Left lobe of liver (tissue), 2 donors: Measurements from ENCODE around the gene EXOSC2. TPM values are rescaled to one million over a fixed set of nuclear protein-coding genes. Genes with fewer than 3 reads are reported as not detected.
A peak's percentile ranks its signal among the peaks of the same experiment; 100 is the strongest.

Source experiments
- ATAC-seq: fragments of 200-7000 bp; cut with Tn5 transposase; one replicate; pipeline ENCODE4 v1.9.1; 2020; ENCODE audit warnings: mild to moderate bottlenecking, moderate library complexity
- DNase-seq: peaks from one replicate; pipeline ENCODE4 v3.0.0-alpha.2; 2020; ENCODE audit warnings: low spot score
- total RNA-seq: library from RNA; stranded (reverse); gene quantifications from one replicate; pipeline ENCODE4 v1.2.1, GENCODE V29; 2021
- donor health status: DM: no; HTN: no; CAD: no; lungs with moderate emphysema.
- donor health status: DM: no; HTN: yes; CAD: no.

EXOSC2 gene
- total RNA-seq, 1 donor from 2014 or later, result 12.9 TPM

DNA sequence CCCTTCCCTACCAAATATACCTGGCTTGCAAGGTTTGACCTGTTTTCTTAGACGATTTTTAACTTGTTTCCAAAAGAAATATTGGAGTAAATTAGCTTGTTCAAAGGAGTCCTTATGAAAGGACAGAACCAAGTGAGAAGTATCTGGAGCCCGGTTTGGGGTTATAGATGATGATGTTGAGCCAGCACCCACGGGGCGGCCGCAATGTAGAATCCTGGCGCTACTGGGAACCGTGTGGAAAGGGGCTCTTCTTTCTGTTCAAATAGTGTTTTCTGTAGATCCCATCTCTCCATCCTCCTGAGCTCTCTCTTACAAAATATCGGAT lies 517 bp upstream of the EXOSC2 start:
- DNase-seq, result no peak
- ATAC-seq, result peak; percentile 3

DNA sequence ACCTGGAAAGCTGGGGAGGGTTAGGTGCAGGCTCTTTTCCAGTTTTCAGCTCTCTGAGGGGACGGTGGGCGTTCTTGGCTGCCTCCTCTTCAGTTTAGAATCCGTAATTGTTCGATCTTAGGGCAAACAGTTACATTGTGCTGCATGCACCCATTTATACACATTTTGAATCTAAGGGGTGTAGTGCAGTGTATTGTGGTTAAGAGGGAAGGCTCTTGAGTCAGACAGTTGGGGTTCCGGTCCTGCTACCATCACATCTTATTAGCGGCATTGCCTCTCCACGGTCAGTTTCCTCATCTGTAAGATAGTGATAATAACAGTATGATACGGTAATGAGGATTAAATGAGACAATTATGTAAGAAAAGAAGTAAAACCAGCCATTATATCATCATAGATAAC lies 625 bp downstream of the EXOSC2 start:
- DNase-seq (no peak), ATAC-seq (no peak)

DNA sequence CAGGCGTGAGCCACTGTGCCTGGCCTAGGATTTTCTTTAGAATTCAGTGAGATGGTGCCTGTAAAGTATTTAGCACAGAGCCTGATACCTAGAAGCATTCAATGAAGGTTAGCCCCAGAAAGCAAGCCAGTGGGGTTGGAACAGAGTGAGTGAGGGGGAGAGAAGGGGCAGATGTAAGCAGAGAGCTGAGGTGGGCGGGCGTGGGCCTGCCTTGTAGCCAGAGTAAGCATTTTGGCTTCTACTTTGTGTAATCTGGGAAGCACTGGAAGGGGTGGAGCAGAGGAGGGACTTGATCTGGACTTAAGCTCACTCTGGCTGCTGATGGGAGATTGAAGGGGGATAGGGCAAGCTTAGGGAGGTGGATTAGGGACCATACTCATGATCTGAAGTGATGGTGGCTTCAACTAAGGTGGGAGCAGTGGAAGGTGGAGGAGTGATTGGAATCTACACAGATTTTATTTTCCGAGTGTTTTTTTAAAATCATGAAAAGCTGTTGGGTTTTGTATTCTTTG lies 2.6 kb downstream of the EXOSC2 start:
- DNase-seq (no peak), ATAC-seq (no peak)

DNA sequence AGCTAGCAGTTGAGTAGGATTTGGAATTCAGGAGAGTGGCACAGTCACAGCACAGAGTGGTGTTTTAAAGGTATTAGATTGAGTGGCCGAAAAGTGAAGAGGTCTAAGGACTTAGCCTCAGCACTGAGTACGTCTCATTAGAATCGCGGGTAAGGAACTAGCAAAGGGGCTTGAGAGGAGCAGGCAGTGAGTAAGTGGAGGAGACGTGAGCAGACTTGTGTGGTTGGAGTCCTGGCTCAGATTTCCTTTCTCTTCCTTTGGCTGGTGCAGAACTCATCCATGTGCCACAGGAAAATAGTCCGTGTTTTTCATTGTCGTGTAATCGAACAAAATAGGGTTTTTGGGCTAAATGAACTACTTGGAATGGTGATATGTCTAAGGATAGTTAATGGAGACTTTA lies 3.4 kb downstream of the EXOSC2 start:
- ATAC-seq, result no peak
- no peak for DNase-seq

DNA sequence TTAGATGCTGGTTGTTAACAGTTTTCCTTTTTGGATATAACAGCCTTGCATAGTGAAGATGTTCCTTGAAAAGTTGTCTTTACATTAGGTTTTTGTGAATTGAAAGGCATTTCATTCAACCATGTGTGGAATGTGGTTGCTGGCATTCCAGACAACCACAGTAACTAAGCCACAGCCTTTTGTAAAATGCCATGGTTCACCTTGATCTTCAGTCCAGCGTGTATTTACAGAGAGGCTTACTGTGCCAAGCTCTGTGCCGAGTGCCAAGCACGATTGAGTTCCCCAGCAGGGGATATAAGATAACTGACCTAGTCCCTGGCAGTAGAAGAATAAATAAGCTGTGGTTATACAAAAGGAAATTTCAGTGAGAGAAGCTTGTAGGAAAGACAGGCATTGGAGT lies 4.9 kb downstream of the EXOSC2 start:
- ATAC-seq (peak; percentile 73), DNase-seq (peak; percentile 68)

DNA sequence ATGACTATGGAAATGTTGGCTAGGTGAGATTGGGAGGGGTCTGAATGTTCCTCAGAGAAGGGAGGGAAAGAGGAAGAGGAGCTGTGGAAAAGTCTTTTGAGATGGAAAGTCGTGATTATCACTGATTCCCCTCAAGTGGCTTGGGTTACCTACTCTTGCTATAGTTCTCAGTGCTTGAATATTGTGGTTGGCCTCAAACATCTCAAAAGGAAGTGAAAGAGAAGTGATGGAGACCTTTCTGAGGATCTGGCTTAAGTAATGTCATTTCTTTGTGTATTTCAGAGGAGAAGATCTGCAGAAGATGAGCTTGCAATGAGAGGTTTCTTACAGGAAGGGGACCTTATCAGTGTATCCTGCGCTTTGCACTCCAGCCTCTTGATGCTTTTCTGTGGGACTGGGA lies 5.5 kb downstream of the EXOSC2 start:
- DNase-seq, result no peak
- ATAC-seq, result no peak

DNA sequence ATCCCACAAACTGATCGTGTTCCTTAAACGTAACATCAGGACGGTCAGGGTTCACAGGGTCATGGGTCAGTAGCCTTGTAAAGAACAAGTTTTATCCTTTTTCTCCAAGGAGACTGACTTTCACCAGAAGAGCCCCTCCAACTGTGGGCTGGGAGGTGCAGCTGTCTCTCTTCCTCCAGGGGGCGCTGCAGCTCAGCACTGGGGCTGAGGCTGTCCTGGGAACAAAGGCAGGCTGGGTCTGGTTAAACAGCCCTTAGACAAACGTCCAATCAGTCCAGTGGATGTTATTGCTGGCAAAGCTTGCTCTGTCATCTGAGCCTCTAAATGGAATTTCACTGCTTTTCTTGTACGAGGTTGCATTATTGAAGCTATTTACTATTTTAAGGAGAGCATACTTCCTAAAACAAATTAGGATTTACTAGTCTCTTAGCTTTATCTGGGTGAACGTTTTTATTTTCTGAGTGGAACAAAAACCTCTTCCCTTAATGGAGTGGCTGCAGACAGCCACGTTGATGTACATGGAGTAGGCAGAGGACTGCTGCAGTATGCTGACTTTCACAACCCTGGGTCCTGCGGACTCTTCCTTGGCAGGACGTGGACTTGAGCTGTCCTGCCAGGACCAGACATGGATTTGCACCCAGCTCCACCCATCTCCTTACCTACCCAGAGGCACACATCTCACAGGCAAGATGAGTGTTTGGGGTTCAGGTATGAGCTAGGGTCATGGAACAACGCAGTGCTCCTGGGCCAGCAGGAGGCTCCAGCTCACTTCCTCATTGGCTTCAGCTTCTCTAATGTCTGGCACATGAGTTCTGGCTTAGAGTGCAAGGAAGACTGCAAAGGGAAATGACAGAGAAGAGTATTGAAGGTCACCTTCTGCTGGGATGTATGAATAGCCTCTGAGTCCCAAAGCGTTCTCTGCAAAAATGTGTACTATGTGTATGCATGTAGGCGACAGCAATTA lies 7.8 kb downstream of the EXOSC2 start:
- DNase-seq, result no peak
- peak; percentile 67 for ATAC-seq

DNA sequence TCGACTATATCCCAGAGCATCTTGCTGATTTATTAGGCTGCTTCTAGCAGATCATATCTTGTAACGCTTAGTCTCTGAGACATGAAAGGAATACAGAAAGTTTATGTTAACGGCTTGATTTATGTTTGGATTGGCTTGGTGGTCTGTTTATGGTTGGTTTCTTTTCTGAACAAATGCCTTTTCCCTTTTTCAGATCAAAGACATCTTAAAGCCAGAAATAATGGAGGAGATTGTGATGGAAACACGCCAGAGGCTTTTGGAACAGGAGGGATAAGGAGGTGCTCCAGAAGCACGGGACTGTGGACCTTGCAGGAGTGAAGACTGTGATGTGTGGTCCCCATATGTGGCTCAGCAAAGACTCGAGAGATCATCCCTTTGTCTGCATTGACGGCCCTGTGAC lies 9.9 kb downstream of the EXOSC2 start:
- DNase-seq, result no peak

DNA sequence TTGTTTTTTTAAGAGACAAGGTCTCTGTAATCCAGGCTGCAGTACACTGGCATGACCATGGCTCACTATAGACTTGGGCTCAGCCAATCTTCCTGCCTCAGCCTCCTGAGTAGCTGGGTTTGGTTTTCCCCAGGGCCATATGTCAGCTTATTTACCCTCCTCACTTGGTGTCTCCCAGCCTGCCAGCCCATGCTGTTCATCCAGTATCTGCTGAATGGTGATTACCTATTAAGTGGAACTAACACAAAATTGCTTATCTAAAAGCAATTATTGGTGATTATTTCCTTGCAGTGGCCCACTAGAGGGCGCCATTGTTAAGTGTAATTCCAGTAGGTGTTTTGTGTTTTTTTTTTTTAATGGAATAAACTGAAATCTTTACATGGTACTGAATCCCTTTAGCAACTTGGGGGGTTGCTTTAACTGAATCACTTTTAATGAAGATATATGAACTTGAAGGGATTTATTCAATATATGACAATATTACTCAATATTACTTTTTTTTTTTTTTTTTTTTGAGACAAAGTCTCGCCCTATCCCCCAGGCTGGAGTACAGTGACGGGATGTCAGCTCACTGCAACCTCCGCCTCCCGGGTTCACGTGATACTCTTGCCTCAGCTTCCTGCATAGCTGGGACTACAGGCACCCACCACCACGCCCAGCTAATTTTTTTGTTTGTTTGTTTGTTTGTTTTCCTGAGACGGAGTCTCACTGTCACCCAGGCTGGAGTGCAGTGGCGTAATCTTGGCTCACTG lies 13.8 kb downstream of the EXOSC2 start:
- ATAC-seq, result peak; percentile 77
- DNase-seq, result no peak

More for the DNA sequence above, 9.9 kb downstream of the EXOSC2 start:
- ATAC-seq, result no peak

DNA sequence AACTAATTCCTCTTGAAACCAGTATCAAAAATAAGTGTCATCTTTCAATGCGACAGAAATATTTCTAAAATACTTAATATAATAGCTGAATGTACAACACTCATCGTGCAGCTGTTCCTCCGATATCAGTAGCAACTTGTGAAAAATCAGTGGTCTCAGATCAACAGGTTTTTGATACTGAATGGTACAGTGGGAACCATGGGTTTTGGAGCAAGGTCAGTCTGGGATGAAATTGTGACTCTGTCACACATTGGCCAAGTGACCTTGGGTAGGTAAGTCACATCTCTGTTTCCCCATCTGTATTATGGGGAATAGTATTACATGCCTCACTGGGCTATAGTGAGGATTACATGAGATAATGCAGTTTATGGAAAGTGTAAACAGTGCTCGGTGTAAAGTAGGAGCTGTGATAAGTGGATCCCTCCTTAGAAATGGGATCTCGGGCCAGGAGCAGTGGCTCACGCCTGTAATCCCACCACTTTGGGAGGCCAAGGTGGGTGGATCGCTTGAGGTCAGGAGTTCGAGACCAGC lies 17.3 kb downstream of the EXOSC2 start:
- no peak for ATAC-seq
- DNase-seq, result no peak

DNA sequence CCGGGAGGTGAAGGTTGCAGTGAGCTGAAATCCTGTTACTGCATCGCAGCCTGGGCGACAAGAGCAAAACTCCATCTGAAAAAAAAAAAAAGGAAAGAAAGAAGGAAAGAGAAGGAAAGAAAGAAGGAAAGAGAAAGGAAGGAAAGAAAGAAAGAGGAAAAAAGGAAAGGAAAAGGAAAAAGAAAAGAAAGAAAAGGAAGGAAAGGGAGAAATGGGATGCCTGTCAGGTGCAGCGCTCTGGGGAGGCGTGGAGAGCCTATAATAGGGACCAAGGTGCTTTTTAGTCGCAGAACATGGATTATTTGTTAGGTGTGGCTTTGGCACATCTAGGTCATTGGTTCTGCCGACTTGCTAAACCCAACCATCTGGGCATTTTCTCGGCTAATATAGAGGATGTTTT lies 17.9 kb downstream of the EXOSC2 start:
- DNase-seq (no peak), ATAC-seq (no peak)

DNA sequence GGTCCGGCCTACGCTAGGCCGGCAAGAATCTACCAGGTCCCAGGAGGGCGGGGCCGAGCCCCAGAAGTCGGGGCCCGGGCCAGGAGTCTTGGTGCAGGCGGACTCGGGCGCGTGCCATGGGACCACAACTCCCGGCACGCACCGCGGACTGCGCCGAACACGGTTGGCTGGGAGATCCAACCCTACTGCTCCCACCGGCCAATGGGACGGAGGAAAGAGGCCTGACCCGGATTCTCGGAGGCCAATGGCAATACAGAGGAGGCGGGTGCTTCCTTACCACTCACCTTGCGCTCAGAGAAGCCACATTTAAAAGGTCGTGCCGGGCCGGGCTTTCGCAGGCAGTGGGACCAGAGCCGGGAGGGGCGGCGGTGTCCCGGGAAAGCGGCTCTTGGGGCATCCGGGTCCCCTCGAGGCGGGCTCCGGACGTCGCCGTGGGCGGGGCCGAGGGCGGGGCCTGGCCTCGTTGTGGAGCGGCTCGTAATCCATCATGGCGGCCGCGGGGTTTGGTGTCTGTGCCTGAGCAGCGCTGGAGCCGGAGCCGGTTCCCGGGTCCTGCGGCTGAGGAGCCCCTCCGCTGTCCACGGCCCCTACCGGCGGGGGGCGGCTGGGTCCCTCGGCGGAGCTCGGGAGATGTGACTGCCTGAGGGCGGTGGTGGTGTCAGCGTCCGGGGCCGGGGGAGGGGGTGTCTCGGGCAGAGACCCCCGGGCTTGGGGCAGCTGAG lies 19.1 kb downstream of the EXOSC2 start:
- peak; percentile 99 for DNase-seq
- peak; percentile 93 for ATAC-seq

DNA sequence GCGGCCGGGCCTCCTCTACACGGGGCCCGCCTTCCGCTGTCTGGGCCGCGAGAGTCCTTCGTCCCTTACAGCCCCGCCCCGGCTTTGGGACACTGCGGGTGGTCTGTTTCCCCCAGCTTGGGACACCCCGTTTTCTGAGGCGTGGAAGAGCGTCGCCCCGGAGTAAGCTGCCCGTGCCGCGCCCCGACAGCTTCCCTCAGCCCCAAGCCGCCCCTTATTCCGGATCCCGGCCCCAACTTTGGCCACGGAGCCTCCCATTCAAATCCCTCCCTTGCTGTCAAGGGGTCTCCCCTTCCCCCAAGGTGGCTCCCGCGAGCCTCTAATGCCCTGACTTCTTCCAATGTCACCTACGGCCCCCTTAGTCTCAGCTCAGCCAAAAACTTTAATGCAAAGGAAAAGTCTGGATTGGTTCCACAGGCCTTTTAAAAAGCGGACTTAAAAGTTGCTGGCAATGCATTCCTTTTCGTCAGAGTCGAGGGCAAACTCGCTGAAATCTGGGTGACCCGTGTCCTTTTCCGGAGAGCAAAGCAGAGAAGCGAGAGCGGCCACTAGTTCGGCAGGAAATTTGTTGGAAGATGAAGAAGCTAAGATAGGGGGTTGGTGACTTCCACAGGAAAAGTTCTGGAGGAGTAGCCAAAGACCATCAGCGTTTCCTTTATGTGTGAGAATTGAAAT lies 19.8 kb downstream of the EXOSC2 start:
- peak; percentile 29 for ATAC-seq
- DNase-seq, result peak; percentile 67

DNA sequence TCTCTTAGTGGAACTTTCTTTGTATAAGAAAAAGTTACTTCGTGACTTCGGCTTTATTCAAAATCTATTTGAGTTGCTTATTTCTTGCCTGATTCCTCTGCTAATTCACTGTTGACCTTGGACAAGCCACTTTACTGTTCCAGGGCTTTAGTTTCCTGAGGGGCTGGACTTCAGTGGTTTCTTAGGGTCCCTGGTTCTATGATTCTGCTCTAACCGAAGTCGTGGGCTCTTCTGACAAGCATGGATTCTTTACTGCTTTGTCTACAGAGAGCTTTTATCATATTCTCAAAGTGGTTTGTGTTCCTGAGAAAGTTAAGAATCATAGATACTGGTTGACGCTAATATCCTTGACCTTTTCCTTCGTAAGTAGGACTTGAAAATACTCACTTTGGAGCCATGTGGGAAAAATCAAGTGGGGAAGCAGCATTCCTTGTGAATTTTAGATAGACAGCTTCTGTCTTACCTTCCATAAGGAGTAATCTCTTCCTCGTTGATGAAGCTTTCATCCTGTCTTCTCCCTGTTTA lies 21.1 kb downstream of the EXOSC2 start:
- ATAC-seq, result no peak
- no peak for DNase-seq

DNA sequence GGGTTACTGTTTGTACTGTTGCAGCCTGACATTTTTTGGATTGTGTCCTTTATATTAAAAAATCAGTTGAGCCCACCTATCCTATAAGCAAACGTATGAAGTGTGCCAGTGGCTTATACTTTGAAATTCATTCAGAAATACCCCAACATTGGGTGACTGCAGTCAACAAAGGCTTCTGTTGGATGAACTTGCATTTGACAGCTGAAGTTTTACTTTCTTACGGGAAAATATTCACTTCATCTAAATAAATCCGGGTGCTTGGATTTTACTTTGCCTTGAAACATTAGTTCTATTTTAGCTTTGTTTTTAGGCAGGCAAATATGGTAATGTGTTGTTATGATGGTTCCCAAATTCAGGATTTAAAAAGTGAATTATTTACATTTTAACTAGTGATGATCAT lies 21.7 kb downstream of the EXOSC2 start:
- DNase-seq (no peak), ATAC-seq (no peak)

DNA sequence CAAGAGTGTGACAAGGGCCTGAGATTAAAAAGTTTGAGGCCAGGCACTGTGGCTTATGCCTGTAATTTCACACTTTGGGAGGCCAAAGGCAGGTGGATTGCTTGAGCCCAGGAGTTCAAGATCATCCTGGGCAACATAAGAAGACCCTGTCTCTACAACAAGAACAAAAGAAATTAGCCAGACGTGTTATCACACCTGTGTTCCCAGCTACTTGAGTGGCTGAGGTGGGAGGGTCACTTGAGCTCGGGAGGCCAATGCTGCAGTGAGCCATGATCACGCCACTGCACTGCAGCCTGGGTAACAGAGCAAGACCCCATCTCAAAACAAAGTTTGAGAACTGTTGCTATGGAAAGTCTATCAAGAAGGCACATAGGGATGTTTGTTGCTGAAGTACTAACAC lies 25.0 kb downstream of the EXOSC2 start:
- no peak for ATAC-seq
- DNase-seq, result peak; percentile 3

DNA sequence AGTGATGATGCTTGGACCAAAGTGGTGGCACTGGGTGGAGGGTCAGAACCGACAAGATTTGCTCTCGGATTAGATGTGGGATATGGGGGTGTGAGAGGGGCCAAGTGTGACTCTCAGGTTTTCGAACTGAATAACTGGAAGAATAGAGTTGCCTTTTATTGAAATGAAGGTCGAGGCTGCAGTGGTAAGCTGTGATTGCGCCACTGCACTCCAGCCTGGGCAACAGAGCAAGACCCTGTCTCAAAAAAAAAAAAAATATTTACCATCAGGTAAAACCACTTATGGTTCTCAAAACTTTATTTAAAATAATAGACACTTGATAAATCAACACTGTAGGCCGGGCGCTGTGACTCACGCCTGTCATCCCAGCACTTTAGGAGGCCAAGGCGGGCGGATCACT lies 27.2 kb downstream of the EXOSC2 start:
- DNase-seq (peak; percentile 15), ATAC-seq (no peak)

DNA sequence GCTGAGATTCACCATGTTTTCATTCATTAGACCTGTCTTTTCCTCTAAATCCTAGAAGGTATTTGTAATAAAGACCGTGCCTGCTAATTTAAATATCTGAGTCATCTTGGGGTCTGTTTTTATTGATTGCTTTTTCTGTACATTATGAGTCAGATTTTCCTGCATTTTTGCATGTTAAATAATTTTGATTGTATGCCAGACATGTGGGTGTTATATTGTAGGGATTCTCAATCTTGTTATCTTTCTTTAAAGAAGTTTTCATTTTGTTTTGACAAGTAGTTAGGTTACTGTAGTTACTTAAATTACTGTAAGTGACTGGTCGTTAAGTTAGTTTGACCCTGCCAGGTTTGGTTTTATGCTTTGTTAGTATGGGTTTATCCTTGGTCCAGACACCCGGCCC lies 35.1 kb downstream of the EXOSC2 start:
- ATAC-seq, result no peak
- no peak for DNase-seq

DNA sequence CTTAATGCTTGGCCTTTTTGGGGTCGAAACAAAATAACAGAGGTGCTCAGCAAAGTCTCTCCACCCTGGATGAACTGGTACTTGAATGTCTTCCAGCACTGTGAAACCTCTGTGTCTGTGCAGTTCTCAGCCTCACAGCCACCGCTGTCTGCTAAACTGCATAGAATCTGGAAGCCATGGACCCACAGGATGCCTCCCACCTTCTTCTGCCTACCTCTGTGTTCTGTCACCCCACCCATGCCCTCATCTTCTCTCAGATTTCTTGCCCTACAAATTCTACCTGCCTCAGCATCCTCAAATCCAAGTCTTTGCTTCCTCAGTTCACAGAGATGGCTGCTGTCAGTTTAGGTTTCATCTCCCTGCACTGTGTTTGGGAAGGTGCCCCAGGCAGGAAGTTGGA lies 35.6 kb downstream of the EXOSC2 start:
- no peak for DNase-seq
- no peak for ATAC-seq

DNA sequence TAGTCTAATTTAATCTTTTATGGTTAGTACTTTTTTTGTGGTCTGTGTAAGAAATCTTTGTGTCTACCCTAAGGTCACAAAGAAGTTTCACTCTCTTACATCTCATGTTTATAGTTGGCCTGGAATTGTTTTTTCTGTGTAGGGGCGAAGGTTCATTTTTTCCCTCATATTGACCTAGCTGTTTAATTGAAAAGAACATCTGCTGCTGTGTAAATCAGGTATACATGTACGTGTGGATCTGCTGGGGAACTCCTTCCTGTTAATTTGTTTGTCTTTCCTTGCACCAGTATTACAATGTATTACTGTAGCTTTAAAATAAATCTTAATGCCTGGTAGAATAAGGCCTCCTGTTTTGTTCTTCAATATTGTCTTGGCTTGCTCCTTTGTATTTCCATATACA lies 37.8 kb downstream of the EXOSC2 start:
- ATAC-seq (peak; percentile 58), DNase-seq (no peak)
